Islet of Langerhans (tissue), 1 donor: Measurements from ENCODE around the gene ZSWIM7.
"Not testable (repeated sequence)": the region's sequence is repeated elsewhere in the genome, so short reads cannot be mapped to it uniquely, and the experiment has no call there.

Experiments
- FAIRE-seq: peaks from one replicate; lab custom pipeline; 2011; peaks lifted over from hg19 to GRCh38; lab: Jason Lieb, UNC

ZSWIM7 gene

GRCh38 chr17:15955793-15956541, 43.5 kb downstream of the ZSWIM7 start:
- no peak for FAIRE-seq

- FAIRE-seq: no peak
Observed at GRCh38 chr17:15954222-15954621, 45.3 kb downstream of the ZSWIM7 start.

- FAIRE-seq: no peak
Observed at GRCh38 chr17:15952916-15953790, 46.4 kb downstream of the ZSWIM7 start.

GRCh38 chr17:15952048-15952532, 47.4 kb downstream of the ZSWIM7 start:
- no peak for FAIRE-seq

GRCh38 chr17:15951368-15952047, 48.0 kb downstream of the ZSWIM7 start:
- no peak for FAIRE-seq

- no peak for FAIRE-seq
Observed at GRCh38 chr17:15947976-15948752, 51.3 kb downstream of the ZSWIM7 start.

GRCh38 chr17:15947271-15947670, 52.2 kb downstream of the ZSWIM7 start:
- FAIRE-seq: no peak

GRCh38 chr17:15946611-15947120, 52.8 kb downstream of the ZSWIM7 start:
- FAIRE-seq: no peak

- FAIRE-seq: no peak
Observed at GRCh38 chr17:15945527-15946191, 53.8 kb downstream of the ZSWIM7 start.

- no peak for FAIRE-seq
Observed at GRCh38 chr17:15944759-15945526, 54.6 kb downstream of the ZSWIM7 start, which contains the start of gene ADORA2B. ADORA2B (plus strand) TSS chr17:15945130; CDS start chr17:15945249, 119 bp downstream.

- FAIRE-seq: no peak
Observed at GRCh38 chr17:15943971-15944758, 55.3 kb downstream of the ZSWIM7 start.

GRCh38 chr17:15942207-15942833, 57.2 kb downstream of the ZSWIM7 start:
- FAIRE-seq: no peak

GRCh38 chr17:15941781-15942180, 57.7 kb downstream of the ZSWIM7 start:
- no peak for FAIRE-seq

GRCh38 chr17:15936481-15936880, 63.0 kb downstream of the ZSWIM7 start:
- FAIRE-seq: not testable (repeated sequence)

- FAIRE-seq: no peak
Observed at GRCh38 chr17:15935891-15936290, 63.6 kb downstream of the ZSWIM7 start.

GRCh38 chr17:15934866-15935265, 64.6 kb downstream of the ZSWIM7 start:
- no peak for FAIRE-seq

- no peak for FAIRE-seq
Observed at GRCh38 chr17:15931394-15931793, 68.1 kb downstream of the ZSWIM7 start.

GRCh38 chr17:15930426-15930825, 69.1 kb downstream of the ZSWIM7 start:
- no peak for FAIRE-seq

- no peak for FAIRE-seq
Observed at GRCh38 chr17:15929941-15930340, 69.6 kb downstream of the ZSWIM7 start.
